ENCODE measurements around the gene ENO4. TPM values are rescaled to one million over a fixed set of nuclear protein-coding genes. Genes with fewer than 3 reads are reported as not detected.

ENO4 gene
- total RNA-seq, 3 donors from 2014 or later: 0.31 TPM; not detected in 2

GRCh38 chr10:116915340-116915739, 66.0 kb downstream of the ENO4 start:
- Histone ChIP-seq H3K36me3 (ENCODE audit: low read depth) (no peaks in the 10 kb centered on the region), H3K9me3 (no peaks in the 10 kb centered on the region), H3K4me3 (no peak overlapping the region), H3K4me1 (ENCODE audit: low read depth) (no peaks in the 10 kb centered on the region)
- intact Hi-C loops (cut with DNase I, micrococcal nuclease): no loop called here
- TF ChIP-seq CTCF (IDR thresholded peaks at IDR 0.05): no peak
- DNase-seq (no peak), ATAC-seq (no peak)

GRCh38 chr10:116917481-116917880, 68.2 kb downstream of the ENO4 start:
- TF ChIP-seq CTCF (IDR thresholded peaks at IDR 0.05): no peak
- Histone ChIP-seq H3K4me3 (no peak overlapping the region), H3K36me3 (ENCODE audit: low read depth) (no peaks in the 10 kb centered on the region), H3K9me3 (no peaks in the 10 kb centered on the region), H3K4me1 (ENCODE audit: low read depth) (no peaks in the 10 kb centered on the region)
- intact Hi-C loops (cut with DNase I, micrococcal nuclease): no loop called here
- no peak for DNase-seq
- ATAC-seq: no peak

- DNase-seq (no peak), ATAC-seq (no peak)
- no peak for TF ChIP-seq CTCF (IDR thresholded peaks at IDR 0.05)
- no peaks in the 10 kb centered on the region for H3K9me3 ChIP-seq
- H3K4me3 ChIP-seq: no peak overlapping the region
- no peaks in the 10 kb centered on the region for H3K4me1 ChIP-seq (ENCODE audit: low read depth)
- intact Hi-C loops (cut with DNase I, micrococcal nuclease): no loop called here
- no peaks in the 10 kb centered on the region for H3K36me3 ChIP-seq (ENCODE audit: low read depth)
Observed at GRCh38 chr10:116918583-116918982, 69.3 kb downstream of the ENO4 start.

- TF ChIP-seq CTCF (IDR thresholded peaks at IDR 0.05): no peak
- no peak for ATAC-seq
- Histone ChIP-seq H3K36me3 (ENCODE audit: low read depth) (no peaks in the 10 kb centered on the region), H3K9me3 (no peaks in the 10 kb centered on the region), H3K4me1 (ENCODE audit: low read depth) (no peaks in the 10 kb centered on the region), H3K4me3 (no peak overlapping the region)
- intact Hi-C loops (cut with DNase I, micrococcal nuclease): no loop called here
- no peak for DNase-seq
Observed at GRCh38 chr10:116919164-116919563, 69.9 kb downstream of the ENO4 start.

GRCh38 chr10:116919706-116920105, 70.4 kb downstream of the ENO4 start:
- intact Hi-C loops (cut with DNase I, micrococcal nuclease): no loop called here
- ATAC-seq (no peak), DNase-seq (no peak)
- Histone ChIP-seq H3K9me3 (no peaks in the 10 kb centered on the region), H3K4me3 (no peak overlapping the region), H3K36me3 (ENCODE audit: low read depth) (no peaks in the 10 kb centered on the region), H3K4me1 (ENCODE audit: low read depth) (no peaks in the 10 kb centered on the region)
- TF ChIP-seq CTCF (IDR thresholded peaks at IDR 0.05): no peak

GRCh38 chr10:116925056-116925455, 75.8 kb downstream of the ENO4 start:
- Histone ChIP-seq H3K9me3 (no peaks in the 10 kb centered on the region), H3K4me3 (no peak overlapping the region), H3K4me1 (ENCODE audit: low read depth) (no peaks in the 10 kb centered on the region), H3K36me3 (ENCODE audit: low read depth) (no peaks in the 10 kb centered on the region)
- intact Hi-C loops (cut with DNase I, micrococcal nuclease): no loop called here
- DNase-seq: no peak
- ATAC-seq: no peak
- TF ChIP-seq CTCF (IDR thresholded peaks at IDR 0.05): no peak
